HG03439 (cell line): ENCODE measurements around the gene FBXW8.

Experiments used
- ATAC-seq: cut with Tn5 transposase; IDR thresholded peaks from one replicate; pipeline ENCODE4 v1.9.1; 2021; ENCODE audit warnings: mild to moderate bottlenecking, moderate library complexity; ENCODE audit not compliant: unreplicated experiment

Gene FBXW8, protein sequence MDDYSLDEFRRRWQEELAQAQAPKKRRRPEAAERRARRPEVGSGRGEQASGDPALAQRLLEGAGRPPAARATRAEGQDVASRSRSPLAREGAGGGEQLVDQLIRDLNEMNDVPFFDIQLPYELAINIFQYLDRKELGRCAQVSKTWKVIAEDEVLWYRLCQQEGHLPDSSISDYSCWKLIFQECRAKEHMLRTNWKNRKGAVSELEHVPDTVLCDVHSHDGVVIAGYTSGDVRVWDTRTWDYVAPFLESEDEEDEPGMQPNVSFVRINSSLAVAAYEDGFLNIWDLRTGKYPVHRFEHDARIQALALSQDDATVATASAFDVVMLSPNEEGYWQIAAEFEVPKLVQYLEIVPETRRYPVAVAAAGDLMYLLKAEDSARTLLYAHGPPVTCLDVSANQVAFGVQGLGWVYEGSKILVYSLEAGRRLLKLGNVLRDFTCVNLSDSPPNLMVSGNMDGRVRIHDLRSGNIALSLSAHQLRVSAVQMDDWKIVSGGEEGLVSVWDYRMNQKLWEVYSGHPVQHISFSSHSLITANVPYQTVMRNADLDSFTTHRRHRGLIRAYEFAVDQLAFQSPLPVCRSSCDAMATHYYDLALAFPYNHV

DNA sequence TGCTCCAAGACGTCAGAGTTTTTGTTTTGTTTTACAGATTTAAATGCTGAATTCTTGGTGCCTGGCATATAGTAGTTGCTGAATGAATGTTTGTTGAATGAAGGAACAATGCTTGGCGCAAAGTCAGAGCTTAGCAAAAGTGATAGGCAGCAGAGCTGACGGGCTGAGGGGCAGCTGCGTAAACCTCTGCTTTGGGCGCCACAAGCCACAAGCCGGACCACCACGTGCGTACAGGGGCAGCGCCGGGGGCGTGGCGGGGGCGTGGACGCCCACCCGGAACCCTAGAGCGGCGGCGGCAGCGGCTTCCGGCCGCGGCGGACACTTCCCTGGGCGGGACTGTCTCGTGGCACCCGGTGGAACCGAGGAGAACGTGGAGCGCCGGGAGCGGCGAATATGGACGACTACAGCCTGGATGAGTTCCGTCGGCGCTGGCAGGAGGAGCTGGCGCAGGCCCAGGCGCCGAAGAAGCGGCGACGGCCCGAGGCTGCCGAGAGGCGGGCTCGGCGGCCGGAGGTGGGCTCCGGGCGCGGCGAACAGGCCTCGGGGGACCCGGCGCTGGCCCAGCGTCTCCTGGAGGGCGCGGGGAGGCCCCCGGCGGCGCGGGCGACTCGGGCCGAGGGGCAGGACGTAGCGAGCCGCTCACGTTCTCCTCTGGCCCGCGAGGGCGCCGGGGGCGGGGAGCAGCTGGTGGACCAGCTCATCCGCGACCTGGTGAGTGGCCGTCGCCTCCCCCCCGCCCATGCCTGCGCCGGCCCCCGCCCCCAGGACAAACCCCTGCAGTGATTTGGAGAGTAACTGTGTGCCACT is at the start of gene FBXW8:
TSS of gene FBXW8 (plus strand) at position 306 of the 807 bp plus-strand sequence. CDS start at position 394, 88 bp downstream.
- peak; percentile 85 for ATAC-seq

DNA sequence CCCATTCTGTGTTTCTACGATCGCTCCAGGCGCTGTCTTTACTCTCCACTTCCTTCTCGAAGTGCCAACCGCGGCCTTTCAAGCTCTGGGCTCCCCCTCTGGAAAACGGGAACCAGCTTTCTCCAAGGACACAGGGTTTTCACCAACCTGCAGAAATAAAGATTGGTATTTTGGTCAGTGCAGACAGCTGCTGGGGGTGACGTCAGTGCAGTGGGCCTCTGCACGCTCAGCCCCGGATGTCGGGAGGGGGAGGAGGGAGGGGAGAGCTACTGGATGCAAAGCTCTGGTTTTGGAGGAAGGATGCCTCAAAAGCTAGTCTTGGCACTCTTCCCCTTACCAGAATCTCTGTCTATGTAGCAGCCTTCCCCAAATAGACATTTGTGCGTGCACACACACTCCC is 49.4 kb upstream of the FBXW8 start:
- ATAC-seq = peak; percentile 67

DNA sequence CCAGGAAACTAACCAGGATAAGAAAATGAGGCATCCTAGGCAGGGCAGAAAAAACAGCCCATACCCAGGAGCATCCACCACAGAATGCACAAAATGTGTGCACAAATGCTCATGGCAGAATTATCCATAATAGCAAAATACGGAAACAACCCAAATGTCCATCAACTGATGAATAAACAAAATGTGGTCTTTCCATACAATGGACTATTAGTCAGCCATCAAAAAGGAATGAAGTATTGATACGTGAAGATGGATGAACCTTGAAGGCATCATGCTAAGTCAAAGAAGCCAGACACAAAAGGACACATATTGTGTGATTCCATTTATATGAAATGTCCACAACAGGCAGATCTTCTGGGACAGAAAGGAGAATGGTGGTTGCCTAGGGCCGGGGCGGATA is 48.6 kb upstream of the FBXW8 start:
- ATAC-seq = no peak

DNA sequence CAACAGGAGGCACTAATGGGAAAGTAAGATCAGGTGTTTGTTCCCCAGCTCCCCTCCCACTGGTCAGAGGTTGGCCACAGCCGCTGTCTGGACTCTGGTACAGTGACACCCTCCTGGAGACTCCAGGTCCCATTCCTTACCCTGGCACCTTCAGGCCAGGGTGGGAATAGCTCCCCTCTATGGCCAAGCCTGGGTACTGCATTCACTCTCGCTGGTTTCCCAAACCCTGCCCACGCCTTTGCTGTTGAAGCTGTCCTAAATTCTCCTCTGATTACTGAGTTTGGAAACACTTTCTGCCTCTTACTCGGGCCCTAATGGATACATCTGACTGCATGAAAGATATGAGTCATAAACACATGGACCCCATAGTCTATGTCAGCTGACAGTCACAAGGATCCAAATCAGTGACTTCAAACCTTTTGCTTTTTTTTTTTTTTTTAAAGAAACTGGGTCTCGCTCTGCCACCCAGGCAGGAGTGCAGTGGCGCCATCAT is 47.4 kb upstream of the FBXW8 start:
- no peak for ATAC-seq

DNA sequence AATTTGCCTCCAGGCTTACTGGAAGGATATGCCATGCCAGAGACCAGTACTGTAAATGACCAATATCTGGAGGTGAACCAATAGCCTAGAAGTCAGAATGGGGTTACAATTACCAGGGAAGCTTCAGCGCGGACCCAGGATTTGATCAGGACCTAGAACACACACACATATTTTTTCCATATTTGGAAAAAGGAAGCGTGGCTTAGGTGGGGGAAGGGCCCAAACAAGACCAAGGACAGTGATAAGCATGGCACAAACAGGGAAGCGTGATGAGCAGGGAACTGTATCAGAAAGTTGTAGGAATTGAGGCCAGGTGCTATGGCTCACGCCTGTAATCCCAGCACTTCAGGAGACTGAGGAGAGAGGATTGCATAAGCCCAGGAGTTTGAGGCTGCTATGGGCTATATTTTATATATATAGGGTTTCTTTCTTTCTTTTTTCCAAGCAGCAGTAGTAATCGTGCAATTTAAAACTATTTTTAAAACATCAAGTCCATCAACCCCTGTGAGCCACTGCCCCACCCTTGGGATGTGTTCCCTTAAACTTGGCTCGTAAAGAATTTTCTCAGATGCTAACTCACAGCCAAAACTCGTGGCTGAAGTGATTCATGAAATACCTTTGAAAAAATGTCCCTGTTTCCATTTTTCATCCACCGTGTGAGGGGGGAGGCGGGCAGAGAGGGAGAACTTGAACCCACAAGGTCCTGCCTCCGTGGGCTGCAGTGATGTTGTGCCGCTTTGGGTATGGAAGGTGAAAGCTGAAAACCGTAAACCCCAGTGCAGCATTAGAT is 46.2 kb upstream of the FBXW8 start:
- ATAC-seq = no peak

DNA sequence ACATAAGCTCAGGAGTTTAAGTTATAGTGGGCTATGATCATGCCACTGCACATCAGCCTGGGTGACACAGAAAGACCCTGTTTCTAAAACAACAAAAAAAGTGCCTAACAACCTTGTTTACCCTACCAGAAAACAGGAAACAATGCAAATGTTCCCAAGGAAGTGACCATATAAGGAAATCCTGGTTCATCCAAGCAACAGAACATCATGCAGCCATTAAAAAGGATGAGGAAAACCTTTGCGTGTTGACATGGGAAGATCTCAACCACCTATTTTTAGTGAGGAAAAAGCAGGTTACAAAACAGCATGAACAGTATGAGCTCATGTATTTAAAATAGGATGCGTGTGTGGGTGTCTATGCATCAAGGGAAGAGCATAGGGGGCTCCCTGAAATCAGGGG is 43.2 kb upstream of the FBXW8 start:
- ATAC-seq = no peak

DNA sequence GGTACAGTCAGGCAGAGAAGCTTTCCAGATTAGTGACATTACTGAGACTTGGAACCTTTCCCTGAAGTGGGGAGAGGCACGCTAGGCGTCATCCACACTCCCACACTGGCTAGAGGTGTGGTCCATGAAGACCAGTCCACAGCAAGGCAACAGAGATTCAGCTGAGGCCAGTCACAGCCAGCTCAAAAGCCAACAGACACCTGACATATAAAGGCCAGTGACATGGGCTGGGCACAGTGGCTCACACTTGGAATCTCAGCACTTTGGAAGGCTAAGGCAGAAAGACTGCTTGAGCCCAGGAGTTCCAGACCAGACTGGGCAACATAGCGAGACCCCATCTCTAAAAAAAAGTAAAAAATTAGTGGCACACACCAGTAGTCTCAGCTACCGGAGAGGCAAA is 40.4 kb upstream of the FBXW8 start:
- no peak for ATAC-seq

DNA sequence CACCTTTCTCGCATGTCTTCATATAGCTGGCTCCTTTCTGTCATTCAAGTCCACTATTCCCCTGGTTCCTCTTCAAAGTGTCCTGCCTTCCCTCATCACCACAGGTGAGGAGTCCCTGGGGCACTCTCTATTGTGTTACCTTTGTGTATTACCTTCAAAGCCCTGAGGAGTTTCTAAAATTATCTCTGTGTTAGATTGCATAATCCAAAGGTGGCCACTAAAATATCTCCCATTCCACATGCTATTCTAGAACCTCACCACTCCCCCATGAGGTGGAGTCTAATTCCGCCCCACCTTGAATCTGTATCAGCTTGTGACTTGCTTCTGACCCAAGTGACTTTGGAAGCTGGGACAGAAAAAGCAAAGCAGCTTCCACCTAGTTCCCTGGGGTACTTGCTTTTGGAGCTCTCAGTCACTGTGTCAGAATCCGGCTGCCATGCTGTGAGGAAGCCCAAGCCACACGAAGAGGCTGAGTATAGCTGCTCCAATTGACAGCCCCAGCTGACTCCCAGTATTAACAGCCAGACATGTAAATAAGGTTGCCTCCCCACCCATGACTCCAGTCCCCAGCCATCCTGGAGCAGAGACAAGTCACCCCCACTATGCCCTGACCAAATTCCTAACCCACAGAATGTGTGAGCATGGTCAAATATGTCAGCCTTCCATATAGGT is 36.3 kb upstream of the FBXW8 start:
- ATAC-seq = no peak

DNA sequence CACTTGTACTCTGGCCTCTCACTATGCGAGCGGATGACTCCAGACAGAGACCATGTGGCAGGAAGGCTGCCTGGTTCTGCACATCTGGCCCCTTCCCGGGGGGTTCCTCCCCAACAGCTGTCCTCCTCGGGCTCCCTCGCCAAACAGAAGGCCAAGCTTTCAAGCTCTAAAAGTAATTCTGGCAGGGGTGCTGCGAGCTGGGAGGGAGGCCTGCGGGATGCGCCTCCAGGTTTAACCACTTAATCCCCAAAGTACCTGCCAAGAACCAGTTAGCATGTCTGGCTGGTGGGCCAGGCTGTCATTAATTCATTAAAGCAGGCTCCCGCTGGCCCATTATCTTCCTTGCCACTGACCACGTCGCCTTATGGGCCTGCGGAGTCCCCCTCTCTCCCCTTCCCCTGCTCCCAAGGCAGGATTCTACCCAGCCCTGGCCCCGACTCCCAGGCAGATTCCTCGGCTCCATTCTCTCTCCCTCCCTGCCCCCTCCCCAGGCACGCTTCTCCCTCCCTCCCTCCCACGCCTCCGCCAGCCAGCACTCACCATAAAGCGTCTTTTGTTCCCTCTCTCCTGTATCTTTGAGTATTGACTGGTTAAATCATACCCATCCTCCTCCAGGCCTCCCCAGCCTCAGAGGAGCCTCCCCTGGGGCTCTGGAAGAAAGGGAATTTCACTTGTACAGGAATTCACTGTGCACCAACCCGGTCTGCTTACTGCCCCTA is 34.4 kb upstream of the FBXW8 start:
- ATAC-seq = no peak

DNA sequence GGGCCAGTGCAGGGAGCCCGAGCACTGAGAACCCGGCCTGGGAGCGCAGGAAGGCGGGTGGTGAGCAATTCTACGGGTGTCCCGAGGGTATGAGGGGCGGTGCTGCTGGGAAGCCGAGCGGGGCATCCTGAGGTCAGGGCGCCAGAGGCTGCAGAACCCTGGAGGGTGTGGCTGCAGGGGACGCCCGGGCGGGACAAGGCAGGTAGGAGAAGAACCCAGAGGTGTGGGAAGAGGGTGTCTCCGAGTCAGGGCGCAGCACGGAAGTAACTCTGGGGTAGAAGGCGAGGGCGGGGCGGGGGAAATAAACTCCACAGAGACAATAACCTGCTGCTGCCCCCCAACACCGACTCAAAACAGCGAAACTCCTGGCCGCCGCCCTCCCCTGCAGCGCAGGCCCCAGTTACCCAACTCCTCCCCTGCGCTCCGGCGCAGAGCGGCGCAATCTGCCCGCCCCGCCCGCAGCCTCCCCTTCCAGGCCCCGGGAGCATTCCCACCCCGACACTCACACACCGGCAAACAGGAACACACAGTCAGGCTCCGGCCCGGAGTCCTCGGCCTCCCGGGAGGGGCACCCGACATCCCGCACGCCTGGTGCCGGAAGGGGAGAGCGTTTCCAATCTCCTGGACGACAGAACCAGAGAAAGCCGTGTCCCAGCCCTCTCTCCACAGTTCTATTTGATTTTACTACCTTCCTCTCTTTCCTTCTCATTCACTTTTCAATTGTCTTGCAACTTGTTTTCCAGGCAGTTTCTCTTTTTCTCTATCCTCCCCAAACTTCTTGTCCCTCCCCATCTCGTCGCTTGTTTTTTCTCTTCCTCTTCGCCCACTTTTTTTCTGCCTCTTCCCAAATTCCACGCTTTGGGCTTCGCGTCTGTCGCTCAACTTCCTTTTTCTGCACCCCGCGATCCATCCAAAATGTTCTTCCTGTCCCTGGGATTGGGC is 31.9 kb upstream of the FBXW8 start:
- ATAC-seq = no peak

DNA sequence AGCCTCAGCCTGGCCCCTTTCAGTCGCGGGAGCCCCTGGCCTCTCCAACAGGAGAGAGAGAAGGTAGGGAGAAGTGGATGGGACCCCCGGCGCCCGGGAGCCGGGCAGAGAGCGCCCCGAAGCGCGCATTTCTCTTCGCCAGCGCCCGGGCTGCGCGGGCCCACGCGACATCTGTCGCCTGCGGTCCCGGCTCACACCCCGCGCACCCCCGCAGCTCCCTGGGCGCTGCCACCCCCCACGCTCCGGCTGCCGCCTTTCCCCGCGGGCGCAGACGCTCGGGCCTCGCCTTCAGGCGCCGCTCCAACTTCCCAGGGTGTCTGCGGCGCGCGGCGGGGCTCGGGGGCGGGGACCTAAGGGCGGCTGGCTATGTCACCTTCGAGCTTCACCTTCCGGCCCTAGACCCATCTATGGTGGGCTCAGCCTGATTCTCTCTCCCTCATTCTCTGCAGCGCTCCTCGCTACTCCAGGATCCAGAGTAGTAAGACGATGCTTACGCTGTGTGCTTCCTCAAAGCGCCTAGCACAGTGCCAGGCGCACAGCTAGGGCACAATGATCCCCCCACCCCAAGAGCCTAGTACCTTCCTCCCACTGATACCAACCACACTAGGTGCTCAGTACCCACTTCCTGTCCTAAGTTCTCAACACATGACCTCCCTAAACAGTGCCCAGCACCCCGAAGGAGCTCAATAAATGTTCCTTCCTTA is 31.1 kb upstream of the FBXW8 start:
- ATAC-seq = no peak

DNA sequence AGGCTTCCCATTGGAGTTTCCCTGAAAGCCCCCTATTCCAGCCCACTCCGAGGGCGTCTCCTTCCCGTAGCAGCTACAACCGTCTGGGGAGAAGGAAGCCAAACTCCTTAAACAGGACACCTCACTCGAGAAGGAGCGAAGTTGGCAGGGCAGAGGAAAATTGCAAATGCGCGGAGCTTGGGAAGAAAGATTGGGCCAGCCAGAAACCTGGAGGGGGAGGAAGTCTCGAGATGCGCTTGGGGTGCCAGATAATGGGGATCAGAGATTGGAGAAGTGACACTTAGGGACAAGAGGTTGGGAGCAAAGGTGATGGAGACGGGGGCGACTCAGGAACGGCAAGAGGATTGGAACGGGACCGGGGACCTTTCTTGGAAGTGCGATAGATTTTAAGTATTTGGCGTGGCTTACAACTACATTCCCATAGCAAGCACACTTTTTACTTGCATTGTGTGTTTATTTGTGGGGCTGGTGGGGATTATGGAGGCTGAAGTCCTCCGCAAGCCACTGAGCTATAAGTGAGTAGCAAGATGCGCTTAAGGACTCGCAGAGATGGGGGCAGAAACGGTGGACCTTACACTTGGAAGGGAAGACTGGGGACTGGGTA is 30.4 kb upstream of the FBXW8 start:
- ATAC-seq = no peak

DNA sequence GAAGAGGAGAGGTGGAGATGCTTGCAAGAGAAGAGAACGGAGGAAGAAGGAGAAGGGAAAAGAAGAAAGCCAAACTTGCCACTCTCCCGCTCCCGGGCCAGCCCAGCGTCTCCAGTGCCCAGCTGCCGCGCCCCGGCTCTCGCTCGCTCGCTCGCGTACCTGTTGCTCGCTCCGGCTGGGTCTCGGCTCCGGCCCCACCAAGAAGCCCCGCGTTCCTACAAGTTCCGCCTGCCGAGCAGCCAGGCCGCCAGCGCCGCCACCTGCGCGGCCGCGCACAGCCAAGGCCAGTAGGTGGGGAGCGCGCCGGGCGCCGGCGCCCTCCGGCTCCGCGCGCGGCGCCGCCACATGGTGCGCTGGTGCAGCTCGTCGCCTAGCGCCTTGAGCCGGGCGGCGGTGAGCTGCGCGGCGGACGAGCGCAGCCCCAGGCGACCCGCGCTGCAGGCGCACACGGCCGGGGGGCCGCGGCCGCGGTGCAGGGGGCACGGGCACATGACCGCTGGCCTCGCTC is 29.9 kb upstream of the FBXW8 start:
- ATAC-seq = no peak

DNA sequence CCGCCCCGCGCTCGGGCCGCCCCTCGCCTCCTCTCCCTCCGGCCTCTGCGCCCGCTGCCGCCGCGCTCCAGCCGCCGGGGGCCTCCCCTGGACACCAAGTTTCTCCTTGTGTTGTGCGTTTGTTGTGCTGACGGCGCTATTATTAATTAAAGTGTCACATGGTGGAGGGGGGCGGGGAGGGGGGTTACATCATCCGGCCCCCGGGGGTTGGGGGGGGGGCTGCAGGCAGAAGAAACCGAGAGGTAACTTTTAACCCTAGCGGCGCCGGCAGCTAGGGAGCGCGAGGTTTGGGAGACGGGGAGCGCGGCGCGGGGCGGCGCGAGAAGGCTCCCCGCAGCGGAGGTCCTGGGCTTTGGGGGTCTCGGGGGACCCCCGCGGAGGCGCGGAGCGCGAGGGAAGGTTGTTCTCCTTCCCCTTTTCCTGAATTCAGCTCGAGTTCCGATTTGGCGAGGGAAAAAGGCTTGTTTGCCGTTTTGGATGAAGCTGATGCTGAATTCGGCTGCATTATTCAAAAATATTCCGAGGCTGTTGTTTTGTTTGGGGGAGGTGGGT is 29.3 kb upstream of the FBXW8 start, which contains the start of gene HRK:
TSS of gene HRK (minus strand) at position 117 of the 552 bp plus-strand sequence. CDS start 134 bp downstream, outside the sequence.
- no peak for ATAC-seq

DNA sequence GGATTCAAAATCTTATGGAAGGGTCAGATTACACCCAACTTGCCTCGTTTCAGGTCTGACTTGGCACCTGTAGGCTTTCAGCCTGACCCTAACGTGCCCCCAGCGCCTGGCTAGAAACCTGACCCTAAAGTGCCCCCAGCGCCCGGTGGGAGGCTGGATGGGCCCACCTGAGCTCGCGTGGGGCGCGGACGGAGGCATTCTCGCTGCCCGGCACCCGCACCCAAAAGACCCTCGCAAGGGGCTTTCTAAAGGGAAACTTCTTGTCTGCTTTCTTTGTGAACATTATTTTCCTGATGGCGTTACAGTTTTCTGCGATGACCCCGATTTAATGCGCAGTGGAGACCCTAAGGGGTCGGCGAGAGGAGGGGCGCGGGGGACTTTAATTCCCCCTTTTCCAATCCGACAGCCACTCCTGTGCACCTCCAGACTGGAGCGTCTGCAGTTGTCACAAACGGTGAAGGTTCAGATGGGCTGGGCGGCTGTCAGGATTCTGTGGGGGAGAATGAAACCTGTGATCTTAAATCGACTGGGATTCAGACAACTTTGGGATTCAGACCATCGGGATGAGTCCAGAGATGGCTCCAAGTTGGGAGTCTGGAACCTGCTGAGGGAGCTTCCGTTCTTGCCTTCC is 28.8 kb upstream of the FBXW8 start:
- no peak for ATAC-seq

DNA sequence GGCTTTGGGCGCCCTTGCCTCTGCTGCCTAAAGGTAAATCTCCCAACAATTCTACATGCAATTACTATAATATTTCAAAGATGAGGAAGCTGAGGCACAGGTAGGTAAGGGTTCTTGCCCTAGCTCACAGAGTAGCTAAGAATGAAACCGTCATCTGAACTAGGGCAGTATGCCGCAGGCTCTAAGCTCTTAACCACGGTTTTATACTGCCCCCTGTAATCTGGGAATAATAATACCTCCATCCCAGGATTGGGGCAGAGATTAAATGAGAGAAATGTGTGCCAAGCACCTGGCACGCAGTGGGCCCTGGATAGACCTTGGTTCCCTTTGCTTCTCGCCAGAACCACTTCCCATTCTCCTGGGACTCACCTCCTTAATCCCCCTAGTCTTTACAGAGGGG is 28.0 kb upstream of the FBXW8 start:
- no peak for ATAC-seq
